GM12865 (cell line): ENCODE results near the gene PPP1R14B.

ENCODE experiments used
- DNase-seq: peaks from one replicate; pipeline ENCODE4 v3.0.0; 2010; ENCODE audit warnings: low read depth
- H3K4me3 ChIP-seq: 2 replicates; pipeline ENCODE4 v1.5.1; 2011; ENCODE audit warnings: mild to moderate bottlenecking, low read depth, low read length, control low read depth
- CTCF ChIP-seq: IDR thresholded peaks from 2 replicates; pipeline ENCODE4 v1.5.1; 2011; ENCODE audit warnings: low read length, control low read depth, low read depth, inconsistent platforms; ENCODE audit not compliant: insufficient read depth; ENCODE audit errors: missing control alignments

Gene PPP1R14B

GRCh38 chr11:64285885-64286800 lies 39.4 kb upstream of the PPP1R14B start:
- peak overlapping the region; percentile 93 for H3K4me3 ChIP-seq
- DNase-seq: peak; percentile 53
- peak; percentile 32 for TF ChIP-seq CTCF

GRCh38 chr11:64284962-64285884 lies 38.5 kb upstream of the PPP1R14B start, which contains the start of gene GPR137:
TSS of gene GPR137 (plus strand) at chr11:64285848. CDS start at chr11:64286525, 677 bp downstream.
- DNase-seq: peak; percentile 87
- TF ChIP-seq CTCF: no peak
- H3K4me3 ChIP-seq: peak within 1 kb of the TSS; percentile 93

GRCh38 chr11:64284048-64284961 lies 37.6 kb upstream of the PPP1R14B start, which contains the start of gene BAD:
TSS of gene BAD (minus strand) at chr11:64284665. CDS start at chr11:64284368, 297 bp downstream.
- H3K4me3 ChIP-seq: peak within 1 kb of the TSS; percentile 93
- peak; percentile 96 for DNase-seq
- no peak for TF ChIP-seq CTCF

GRCh38 chr11:64283092-64283491 lies 36.3 kb upstream of the PPP1R14B start:
- H3K4me3 ChIP-seq: no peak overlapping the region
- no peak for TF ChIP-seq CTCF
- DNase-seq: no peak

DNA sequence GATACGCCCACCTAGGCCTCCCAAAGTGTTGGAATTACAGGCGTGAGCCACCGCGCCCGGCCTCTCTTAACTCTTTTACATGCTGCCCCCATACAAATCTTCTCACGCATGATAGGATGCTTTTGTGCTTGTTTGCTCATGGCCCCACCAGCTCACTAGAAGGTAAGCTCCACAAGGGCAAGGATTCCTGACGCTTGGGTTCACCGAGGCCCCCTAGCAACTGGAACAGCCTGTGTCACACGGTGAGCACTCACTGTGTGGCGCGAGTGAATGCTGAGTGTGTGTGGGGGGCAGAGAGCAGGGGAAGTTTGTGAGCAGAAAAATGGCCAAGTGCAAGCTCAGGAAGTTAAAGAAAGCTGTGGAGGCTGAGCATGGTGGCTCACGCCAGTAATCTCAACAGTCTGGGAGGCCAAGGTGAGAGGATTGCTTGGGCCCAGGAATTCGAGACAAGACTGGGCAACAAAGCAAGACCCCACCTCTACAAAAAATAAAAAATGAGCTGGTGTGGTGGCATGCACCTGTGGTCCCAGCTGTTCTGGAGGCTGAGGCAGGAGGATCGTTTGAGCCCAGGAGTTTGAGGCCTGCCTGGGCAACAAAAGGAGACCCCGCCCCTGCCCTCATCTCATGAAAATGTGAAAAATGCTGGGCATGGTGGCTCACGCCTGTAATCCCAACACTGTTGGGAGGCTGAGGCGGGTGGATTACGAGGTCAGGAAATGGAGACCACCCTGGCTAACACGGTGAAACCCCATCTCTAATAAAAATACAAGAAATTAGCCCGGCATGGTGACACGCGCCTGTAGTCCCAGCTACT lies 35.4 kb upstream of the PPP1R14B start:
- TF ChIP-seq CTCF: no peak
- DNase-seq: no peak
- H3K4me3 ChIP-seq: no peak overlapping the region
